ENCODE measurements around the gene DOCK6. TPM values are rescaled to one million over a fixed set of nuclear protein-coding genes. Genes with fewer than 3 reads are reported as not detected.

The DOCK6 gene
- total and polyA plus RNA-seq, 2 of the 13 experiments (the other 11 are each of a cell fraction or from before 2014, with no cell fraction given), result 5.4 to 38.1 TPM

- TF ChIP-seq ZNF281 (CRISPR knock-in tag; IDR thresholded peaks at IDR 0.05; ENCODE audit: borderline replicate concordance) (no peak), THAP7 (CRISPR knock-in tag; IDR thresholded peaks at IDR 0.05) (no peak), TEF (CRISPR knock-in tag; IDR thresholded peaks at IDR 0.05) (no peak), MAFF (IDR thresholded peaks at IDR 0.05; ENCODE audit: low read depth, low read length) (no peak), HIVEP1 (CRISPR knock-in tag; IDR thresholded peaks at IDR 0.05) (no peak), HNRNPUL1 (IDR thresholded peaks at IDR 0.05; ENCODE audit: low read depth, low read length) (no peak), ZKSCAN5 (CRISPR knock-in tag; IDR thresholded peaks at IDR 0.05) (no peak), ZBTB40 (IDR thresholded peaks at IDR 0.05) (no peak), ZBTB40 (CRISPR knock-in tag; IDR thresholded peaks at IDR 0.05) (no peak), NFYC (CRISPR knock-in tag; IDR thresholded peaks at IDR 0.05) (no peak), MYPOP (CRISPR knock-in tag; IDR thresholded peaks at IDR 0.05) (no peak), ZNF432 (CRISPR knock-in tag; IDR thresholded peaks at IDR 0.05; ENCODE audit: borderline replicate concordance) (no peak)
Observed at GRCh38 chr19:11278670-11279069, 16.3 kb upstream of the DOCK6 start (continued).

All from HepG2 (cell line).